Cardiac septum (tissue), 1 donor: ENCODE results near the gene LCN15. TPM values are rescaled to one million over a fixed set of nuclear protein-coding genes. Genes with fewer than 3 reads are reported as not detected.
"Not testable (repeated sequence)": the region's sequence is repeated elsewhere in the genome, so short reads cannot be mapped to it uniquely, and the experiment has no call there.

Experiments used
- DNase-seq: peaks from one replicate; pipeline ENCODE4 v3.0.0-alpha.2; 2020; ENCODE audit warnings: low spot score
- intact Hi-C: fragments of 100-400 bp; cut with DNase I; formaldehyde crosslinking; loops from one replicate; pipeline ENCODE4 v1.14.0; 2022
- microRNA-seq: library from miRNA; unstranded; fragments of <30 nt; microRNA quantifications from one replicate; pipeline ENCODE4 v1.2.0, GENCODE V29; 2020
- total RNA-seq: library from RNA; stranded (reverse); fragmentation: NEBNext Ultra II Directional; extraction: Animal tissue kit (Norgen Biotek cat#: 25700); gene quantifications from one replicate; pipeline ENCODE4 v1.2.1, GENCODE V29; 2021
- donor health status: DM: no; HTN: no; CAD: no.

The LCN15 gene
- total RNA-seq, 1 donor from 2014 or later, result not detected

DNA sequence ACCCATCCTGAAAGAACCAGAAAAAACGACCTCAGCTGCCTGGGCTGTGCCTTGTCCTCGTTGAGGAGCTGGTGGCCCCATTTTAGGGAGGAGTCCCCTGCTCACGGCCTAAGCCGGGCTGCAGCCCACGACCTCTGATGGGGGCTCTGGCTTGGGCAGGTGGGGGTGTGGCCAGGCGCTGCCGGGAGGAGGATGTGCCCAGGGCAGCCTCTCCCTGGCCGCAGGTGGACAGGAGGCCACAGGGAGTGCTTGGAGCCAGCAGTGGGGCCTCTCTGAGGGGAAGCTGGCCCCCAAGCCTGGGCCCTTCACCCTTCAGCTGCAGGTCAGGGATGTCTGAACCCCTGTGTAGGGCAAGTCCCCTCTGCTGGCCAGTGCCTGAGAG, 49.4 kb downstream of the LCN15 start:
- no peak for DNase-seq
- intact Hi-C loops, result no loop called here

GRCh38 chr9:136714096-136714892, 50.0 kb downstream of the LCN15 start:
- intact Hi-C loops, result no loop called here
- peak; percentile 80 for DNase-seq

GRCh38 chr9:136713550-136713949, 50.8 kb downstream of the LCN15 start:
- intact Hi-C loops, result no loop called here
- DNase-seq, result no peak

- intact Hi-C loops, result no loop called here
- DNase-seq, result no peak
These were observed 51.4 kb downstream of the LCN15 start for GRCh38 chr9:136712690-136713544.

- DNase-seq, result no peak
- intact Hi-C loops, result no loop called here
These were observed 52.3 kb downstream of the LCN15 start, which contains the start of gene DIPK1B for GRCh38 chr9:136711751-136712689. Gene DIPK1B, plus strand, starts transcription at chr9:136712572. Its CDS starts 94 bp downstream, at chr9:136712666.

GRCh38 chr9:136711219-136711648, 53.1 kb downstream of the LCN15 start:
- DNase-seq, intact Hi-C loops: not testable (repeated sequence)

GRCh38 chr9:136710543-136710942, 53.8 kb downstream of the LCN15 start:
- intact Hi-C loops, result no loop called here
- DNase-seq, result no peak

Small RNA genes lying within 50 kb of the gene (microRNA-seq; reads per million reads assigned to microRNA genes)
- not detected for gene MIR6722

Other genes with a start within 250 kb of the LCN15 start
- gene NOTCH1, start 218.5 kb downstream of the LCN15 start, total RNA-seq, result 29.7 TPM
- gene EGFL7, start 101.6 kb downstream of the LCN15 start, total RNA-seq, result 85.3 TPM
- gene AGPAT2, start 77.1 kb downstream of the LCN15 start, total RNA-seq, result 48.4 TPM
- gene DIPK1B, start 51.9 kb downstream of the LCN15 start, total RNA-seq, result 28.3 TPM
- gene LCN10, start 21.6 kb downstream of the LCN15 start, total RNA-seq, result 3.3 TPM
- gene LCN6, start 16.0 kb downstream of the LCN15 start, total RNA-seq, result 4.5 TPM
- gene LCN8, start 6.3 kb downstream of the LCN15 start, total RNA-seq, result not detected
- 62.5 TPM for gene TMEM141, start 26.8 kb upstream of the LCN15 start, total RNA-seq
- 1.6 TPM for gene CCDC183, start 31.8 kb upstream of the LCN15 start, total RNA-seq
- gene RABL6, start 43.4 kb upstream of the LCN15 start, total RNA-seq, result 66.4 TPM
- gene AJM1, start 78.0 kb upstream of the LCN15 start, total RNA-seq, result 8.6 TPM
- 296 TPM for gene PHPT1, start 84.9 kb upstream of the LCN15 start, total RNA-seq
- 11.0 TPM for gene MAMDC4, start 87.8 kb upstream of the LCN15 start, total RNA-seq
- 293 TPM for gene EDF1, start 101.8 kb upstream of the LCN15 start, total RNA-seq
- gene TRAF2, start 122.0 kb upstream of the LCN15 start, total RNA-seq, result 10.2 TPM
- gene FBXW5, start 180.2 kb upstream of the LCN15 start, total RNA-seq, result 162 TPM
- 3.4 TPM for gene C8G, start 180.7 kb upstream of the LCN15 start, total RNA-seq
- gene LCN12, start 187.8 kb upstream of the LCN15 start, total RNA-seq, result 20.7 TPM
- 1,323 TPM for gene PTGDS, start 213.0 kb upstream of the LCN15 start, total RNA-seq
- 5.9 TPM for gene LCNL1, start 218.5 kb upstream of the LCN15 start, total RNA-seq
- gene PAXX, start 227.9 kb upstream of the LCN15 start, total RNA-seq, result 26.0 TPM
- gene CLIC3, start 232.1 kb upstream of the LCN15 start, total RNA-seq, result 12.9 TPM